ENCODE results near the gene ZC3HAV1. TPM values are rescaled to one million over a fixed set of nuclear protein-coding genes. Genes with fewer than 3 reads are reported as not detected.
A peak's percentile ranks its signal among the peaks of the same experiment; 100 is the strongest.
"Not testable (repeated sequence)": the region's sequence is repeated elsewhere in the genome, so short reads cannot be mapped to it uniquely, and the experiment has no call there.

ZC3HAV1 gene
- total RNA-seq, 4 donors from 2014 or later, result 11.7 to 40.6 (median 34.5) TPM

DNA sequence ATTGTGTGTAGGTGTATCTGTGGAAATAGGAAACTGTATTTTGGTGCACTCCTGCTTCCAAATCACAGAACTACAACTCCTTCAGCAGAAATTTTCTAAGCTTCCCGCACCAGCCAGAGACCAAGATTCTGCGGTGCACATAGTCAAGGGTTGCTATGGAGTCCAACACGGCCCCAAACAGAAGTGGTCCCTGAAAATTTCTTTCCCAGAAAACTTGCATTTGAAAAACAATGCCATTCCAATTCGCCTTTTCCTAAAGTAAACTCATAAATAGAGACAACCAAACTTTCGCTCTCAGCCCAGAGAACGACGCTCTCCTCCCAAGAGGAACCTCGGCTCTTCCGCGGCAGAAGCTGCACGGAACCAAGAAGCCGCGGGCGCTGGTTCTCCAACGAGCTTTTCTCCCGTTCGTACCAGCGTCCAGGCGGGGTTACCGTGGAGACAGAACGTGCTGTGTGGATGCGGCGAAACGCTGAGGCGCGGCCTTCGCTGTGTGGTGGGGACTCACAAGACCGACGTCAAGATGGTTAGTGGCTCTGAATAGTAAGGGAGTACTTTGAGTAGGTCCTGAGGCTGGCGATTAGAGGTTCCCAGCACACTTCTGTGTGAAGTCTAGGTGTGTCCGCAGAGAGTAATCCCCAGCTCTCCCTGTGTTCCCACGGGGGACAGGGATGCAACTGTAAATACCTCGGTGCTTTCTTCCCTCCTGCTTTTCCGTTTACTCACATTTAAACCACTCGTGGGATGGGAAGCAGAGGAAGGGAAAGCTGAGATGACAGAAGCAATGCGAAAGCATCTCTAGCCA lies 24.0 kb upstream of the ZC3HAV1 start:
- TF ChIP-seq POLR2AphosphoS5 (IDR thresholded peaks at IDR 0.05) (peak in 2 of 3 donors; percentile 34 to 53), POLR2A (IDR thresholded peaks at IDR 0.05) (no peak), EP300 (IDR thresholded peaks at IDR 0.05; ENCODE audit: low read depth) (no peak)
- TF ChIP-seq, protein P1, sequence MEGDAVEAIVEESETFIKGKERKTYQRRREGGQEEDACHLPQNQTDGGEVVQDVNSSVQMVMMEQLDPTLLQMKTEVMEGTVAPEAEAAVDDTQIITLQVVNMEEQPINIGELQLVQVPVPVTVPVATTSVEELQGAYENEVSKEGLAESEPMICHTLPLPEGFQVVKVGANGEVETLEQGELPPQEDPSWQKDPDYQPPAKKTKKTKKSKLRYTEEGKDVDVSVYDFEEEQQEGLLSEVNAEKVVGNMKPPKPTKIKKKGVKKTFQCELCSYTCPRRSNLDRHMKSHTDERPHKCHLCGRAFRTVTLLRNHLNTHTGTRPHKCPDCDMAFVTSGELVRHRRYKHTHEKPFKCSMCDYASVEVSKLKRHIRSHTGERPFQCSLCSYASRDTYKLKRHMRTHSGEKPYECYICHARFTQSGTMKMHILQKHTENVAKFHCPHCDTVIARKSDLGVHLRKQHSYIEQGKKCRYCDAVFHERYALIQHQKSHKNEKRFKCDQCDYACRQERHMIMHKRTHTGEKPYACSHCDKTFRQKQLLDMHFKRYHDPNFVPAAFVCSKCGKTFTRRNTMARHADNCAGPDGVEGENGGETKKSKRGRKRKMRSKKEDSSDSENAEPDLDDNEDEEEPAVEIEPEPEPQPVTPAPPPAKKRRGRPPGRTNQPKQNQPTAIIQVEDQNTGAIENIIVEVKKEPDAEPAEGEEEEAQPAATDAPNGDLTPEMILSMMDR (IDR thresholded peaks at IDR 0.05), result no peak
- intact Hi-C loops (cut with DNase I; ENCODE audit: low total_unique reads) (no loop called here), in situ Hi-C loops (cut with MboI; ENCODE audit: low pct_ligation_motif_present in 1 of 4, low pct_unique_long_range_greater_than_20kb in 1 of 4, low sequenced_read_pairs in 3 of 4) (no loop called here)
- no peaks in the 10 kb centered on the region for H3K9me3 ChIP-seq
- peaks cover 0 to 15% (median 8%) of the 10 kb centered on the region in 4 donors for H3K4me1 ChIP-seq
- peak overlapping the region; percentile 19 to 53 (median 42) for H3K4me3 ChIP-seq
- WGBS, 2 donors (ENCODE audit: low coverage in 1 of 2), result 0 to 3% methylated on average over 2 to 36 of the region's 36 CpGs
- H3K27ac ChIP-seq, result peak overlapping the region; percentile 32 to 82 (median 54)
- peak; percentile 89 for DNase-seq
- no peaks in the 10 kb centered on the region for H3K36me3 ChIP-seq
- no peaks in the 10 kb centered on the region for H3K27me3 ChIP-seq

DNA sequence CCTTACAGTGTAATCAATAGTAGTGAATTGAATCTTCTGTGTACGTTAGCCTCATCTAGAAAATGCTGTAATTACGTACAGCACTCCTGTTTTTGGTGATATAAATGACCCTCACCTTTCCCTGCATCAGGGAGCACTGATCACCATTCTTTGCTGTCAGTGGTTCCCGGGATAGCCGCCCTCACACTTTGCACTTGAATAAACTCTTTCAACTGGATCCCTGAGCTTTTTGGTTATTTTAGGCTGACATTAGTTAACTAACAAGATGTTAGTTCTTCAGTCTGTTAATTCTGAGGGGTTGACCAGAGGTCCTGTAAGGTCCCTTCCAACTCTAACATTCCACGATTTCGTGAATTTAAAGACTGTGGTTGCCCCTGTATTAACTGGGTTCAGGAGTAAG lies 23.4 kb upstream of the ZC3HAV1 start:
- H3K27me3 ChIP-seq, result no peaks in the 10 kb centered on the region
- no peaks in the 10 kb centered on the region for H3K36me3 ChIP-seq
- peak overlapping the region in 3 of 4 donors; percentile 34 to 53 (median 50) for H3K4me3 ChIP-seq
- in situ Hi-C loops (cut with MboI; ENCODE audit: low pct_ligation_motif_present in 1 of 4, low pct_unique_long_range_greater_than_20kb in 1 of 4, low sequenced_read_pairs in 3 of 4) (no loop called here), intact Hi-C loops (cut with DNase I; ENCODE audit: low total_unique reads) (no loop called here)
- H3K4me1 ChIP-seq, result peaks cover 0 to 15% (median 8%) of the 10 kb centered on the region in 4 donors
- no peak for DNase-seq
- peak overlapping the region in 3 of 4 donors; percentile 40 to 82 (median 69) for H3K27ac ChIP-seq
- TF ChIP-seq EP300 (IDR thresholded peaks at IDR 0.05; ENCODE audit: low read depth), result no peak
- TF ChIP-seq, protein P1 (IDR thresholded peaks at IDR 0.05), result no peak
- no peaks in the 10 kb centered on the region for H3K9me3 ChIP-seq
- 49 to 64% methylated on average over 4 to 6 of the region's 6 CpGs for WGBS, 2 donors (ENCODE audit: low coverage in 1 of 2)

DNA sequence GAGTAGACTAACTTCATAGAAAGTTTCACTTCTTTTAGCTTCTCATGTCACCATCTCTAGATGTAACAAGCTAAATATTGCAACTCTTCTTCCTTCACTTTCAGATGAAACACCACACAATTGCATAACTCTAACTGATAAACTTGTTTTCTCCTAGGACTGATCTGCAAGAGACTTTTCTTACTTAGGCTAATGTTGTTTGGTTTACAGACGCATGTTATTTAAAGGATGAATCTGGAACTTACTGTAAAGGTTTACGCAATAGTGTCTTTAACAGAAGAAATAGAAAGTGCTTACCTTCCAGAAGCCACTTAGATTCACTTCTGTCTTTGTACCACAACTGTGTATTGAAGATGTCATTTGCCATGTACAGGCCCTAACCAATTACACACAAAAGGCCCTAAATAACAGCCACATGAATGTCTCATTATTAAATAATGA lies 22.1 kb upstream of the ZC3HAV1 start:
- H3K36me3 ChIP-seq, result no peaks in the 10 kb centered on the region
- H3K4me3 ChIP-seq, result no peak overlapping the region
- no peaks in the 10 kb centered on the region for H3K27me3 ChIP-seq
- intact Hi-C loops (cut with DNase I; ENCODE audit: low total_unique reads), result no loop called here
- WGBS, 2 donors (ENCODE audit: low coverage in 1 of 2), result 82 to 100% methylated on average over 2 of the region's 2 CpGs
- H3K27ac ChIP-seq, result no peak overlapping the region
- TF ChIP-seq EP300 (IDR thresholded peaks at IDR 0.05; ENCODE audit: low read depth), result no peak
- no peak for TF ChIP-seq POLR2A (IDR thresholded peaks at IDR 0.05)
- TF ChIP-seq, protein P1 (IDR thresholded peaks at IDR 0.05), result no peak
- in situ Hi-C loops (cut with MboI; ENCODE audit: low pct_ligation_motif_present in 1 of 4, low pct_unique_long_range_greater_than_20kb in 1 of 4, low sequenced_read_pairs in 3 of 4), result no loop called here
- no peak for DNase-seq
- peaks cover 0 to 15% (median 8%) of the 10 kb centered on the region in 4 donors for H3K4me1 ChIP-seq
- no peaks in the 10 kb centered on the region for H3K9me3 ChIP-seq

DNA sequence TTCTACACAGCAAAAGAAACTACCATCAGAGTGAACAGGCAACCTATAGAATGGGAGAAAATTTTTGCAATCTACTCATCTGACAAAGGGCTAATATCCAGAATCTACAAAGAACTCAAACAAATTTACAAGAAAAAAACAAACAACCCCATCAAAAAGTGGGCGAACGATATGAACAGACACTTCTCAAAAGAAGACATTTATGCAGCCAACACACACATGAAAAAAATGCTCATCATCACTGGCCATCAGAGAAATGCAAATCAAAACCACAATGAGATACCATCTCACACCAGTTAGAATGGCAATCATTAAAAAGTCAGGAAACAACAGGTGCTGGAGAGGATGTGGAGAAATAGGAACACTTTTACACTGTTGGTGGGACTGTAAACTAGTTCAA lies 20.3 kb upstream of the ZC3HAV1 start:
- H3K27ac ChIP-seq; DNase-seq; H3K27me3 ChIP-seq; intact Hi-C loops (cut with DNase I; ENCODE audit: low total_unique reads); H3K9me3 ChIP-seq; H3K36me3 ChIP-seq; in situ Hi-C loops (cut with MboI; ENCODE audit: low pct_ligation_motif_present in 1 of 4, low pct_unique_long_range_greater_than_20kb in 1 of 4, low sequenced_read_pairs in 3 of 4); H3K4me3 ChIP-seq: not testable (repeated sequence)
- H3K4me1 ChIP-seq, result peaks cover 0 to 18% (median 10%) of the 10 kb centered on the region in 4 donors
- 92% methylated on average over 2 of the region's 2 CpGs; no CpG with 5 or more reads in 1 of the 2 donors for WGBS, 2 donors (ENCODE audit: low coverage in 1 of 2)
